ENCODE data around the gene SLC2A9.

DNA sequence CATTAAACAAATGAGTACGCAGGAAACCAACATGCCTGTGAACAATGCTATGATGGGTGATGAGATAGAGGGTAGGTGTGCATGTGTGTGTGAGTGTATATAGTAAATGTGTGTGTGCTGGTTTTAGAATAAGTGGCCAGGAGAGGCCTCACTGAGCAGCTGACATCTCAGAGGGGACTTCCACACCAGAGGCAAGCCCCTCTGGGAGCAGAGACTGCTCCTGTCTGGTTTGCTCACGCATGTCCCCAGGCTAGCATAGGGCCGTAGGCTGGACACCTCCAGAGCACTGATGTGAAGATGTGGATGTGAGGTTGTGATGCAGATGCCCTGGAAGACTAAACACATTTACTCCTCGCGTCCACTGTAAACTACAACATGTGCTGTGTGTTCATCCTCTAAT is 135.3 kb downstream of the SLC2A9 start:
- TF ChIP-seq GATA2 (IDR thresholded peaks at IDR 0.05; ENCODE audit: low read depth, low read length), result no peak
- no peak for TF ChIP-seq GATA3 (IDR thresholded peaks at IDR 0.05; ENCODE audit: low read depth, low read length)

Measured in SH-SY5Y (cell line).